GM18511 (cell line): ENCODE results near the gene SELENOV.
A peak's percentile ranks its signal among the peaks of the same experiment; 100 is the strongest.

Source experiments
- ATAC-seq: cut with Tn5 transposase; IDR thresholded peaks from one replicate; pipeline ENCODE4 v1.9.1; 2021; ENCODE audit warnings: mild to moderate bottlenecking, moderate library complexity; ENCODE audit not compliant: unreplicated experiment

Gene SELENOV

DNA sequence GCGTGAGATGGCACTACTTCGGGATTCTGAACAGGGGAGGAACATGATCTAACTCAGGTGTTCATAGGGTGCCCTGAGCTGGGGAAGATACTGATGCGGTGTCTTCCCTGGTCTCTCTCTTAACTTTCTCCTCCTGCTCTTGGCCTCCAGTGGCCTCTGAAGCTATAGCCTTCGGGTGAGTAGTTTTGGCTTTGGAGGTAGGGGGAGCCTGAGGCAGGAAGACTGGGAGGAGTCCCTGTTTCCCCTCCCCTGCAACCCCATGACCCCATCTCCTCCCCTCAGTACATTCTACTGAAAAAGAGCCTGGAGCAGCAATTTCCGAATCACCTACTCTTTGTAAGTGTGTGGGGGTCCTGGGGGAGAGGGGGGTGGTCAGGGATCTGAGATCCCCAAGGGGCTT is 3.5 kb downstream of the SELENOV start:
- ATAC-seq = no peak

DNA sequence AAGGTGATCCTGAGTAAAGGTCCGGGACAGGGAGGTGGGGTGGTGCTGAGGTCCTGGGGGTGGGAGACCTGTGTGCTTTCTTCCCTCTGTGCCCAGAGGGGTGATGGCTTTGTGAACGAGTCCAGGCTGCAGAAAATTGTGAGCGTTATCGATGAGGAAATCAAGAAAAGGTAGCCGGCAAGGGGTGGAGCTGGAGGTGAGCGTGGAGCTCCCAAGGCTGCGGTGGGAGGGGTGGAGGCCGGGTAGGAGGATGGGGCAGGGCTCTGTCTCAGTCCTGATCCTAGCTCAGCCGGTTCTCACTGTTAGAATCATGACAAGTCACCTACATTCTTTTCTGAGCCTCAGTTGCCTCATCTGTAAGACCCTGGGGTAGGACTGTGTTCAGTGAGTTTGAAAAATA is 4.0 kb downstream of the SELENOV start:
- ATAC-seq = no peak

DNA sequence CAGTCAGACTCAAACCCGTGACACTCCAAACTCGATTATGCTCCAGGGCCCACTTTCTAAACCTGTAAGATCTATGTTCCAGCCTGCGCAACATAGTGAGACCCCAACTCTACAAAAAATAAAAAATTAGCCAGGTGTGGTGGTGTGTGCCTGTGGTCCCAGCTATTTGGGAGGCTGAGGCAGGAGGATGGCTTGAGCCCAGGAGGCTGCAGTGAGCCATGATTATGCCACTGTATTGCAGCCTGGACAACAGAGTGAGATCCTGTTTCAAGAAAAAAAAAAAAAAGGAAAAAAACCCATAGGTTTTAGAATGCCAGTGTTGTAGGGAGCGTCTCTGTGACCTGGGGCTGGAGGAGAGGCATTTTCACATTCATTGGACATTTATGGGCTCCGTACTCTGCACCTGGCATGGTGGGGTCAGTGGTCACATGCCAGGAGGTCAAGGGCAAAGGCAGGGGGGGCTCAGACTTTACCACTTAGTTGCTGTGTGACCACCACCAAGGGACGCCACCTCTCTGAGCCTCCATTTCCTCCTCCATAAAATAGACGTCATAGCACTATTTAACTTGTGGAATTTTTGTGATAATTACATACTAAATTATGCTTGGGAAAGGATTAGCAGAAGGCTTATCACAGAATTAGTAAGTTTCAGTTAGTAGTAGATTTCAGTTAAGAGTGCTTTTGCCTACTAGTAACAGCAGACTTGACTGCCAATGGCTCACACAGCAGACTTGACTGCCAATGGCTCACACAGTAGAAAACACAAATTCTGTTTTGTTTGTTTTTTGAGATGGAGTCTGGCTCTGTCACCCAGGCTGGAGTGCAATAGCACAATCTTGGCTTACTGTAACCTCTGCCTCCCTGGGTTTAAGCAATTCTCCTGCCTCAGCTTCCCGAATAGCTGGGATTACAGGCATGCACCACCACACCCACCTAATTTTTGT is 5.9 kb downstream of the SELENOV start:
- ATAC-seq = no peak

DNA sequence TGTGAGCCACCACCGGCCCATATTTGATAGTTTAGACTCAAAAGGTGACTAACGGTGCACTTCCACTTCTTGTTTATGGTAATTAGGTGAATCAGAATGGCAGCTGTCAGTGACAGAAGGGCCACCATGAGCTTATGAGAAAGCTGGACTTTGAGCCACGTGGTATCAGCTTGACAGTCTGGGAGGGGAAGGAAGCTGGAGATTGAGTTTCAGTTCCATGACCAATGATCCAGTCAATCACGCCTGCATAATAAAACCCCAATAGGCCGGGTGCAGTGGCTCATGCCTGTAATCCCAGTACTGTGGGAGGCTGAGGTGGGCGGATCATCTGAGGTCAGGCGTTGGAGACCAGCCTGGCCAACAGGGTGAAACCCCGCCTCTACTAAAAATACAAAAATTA is 9.6 kb downstream of the SELENOV start:
- no peak for ATAC-seq

DNA sequence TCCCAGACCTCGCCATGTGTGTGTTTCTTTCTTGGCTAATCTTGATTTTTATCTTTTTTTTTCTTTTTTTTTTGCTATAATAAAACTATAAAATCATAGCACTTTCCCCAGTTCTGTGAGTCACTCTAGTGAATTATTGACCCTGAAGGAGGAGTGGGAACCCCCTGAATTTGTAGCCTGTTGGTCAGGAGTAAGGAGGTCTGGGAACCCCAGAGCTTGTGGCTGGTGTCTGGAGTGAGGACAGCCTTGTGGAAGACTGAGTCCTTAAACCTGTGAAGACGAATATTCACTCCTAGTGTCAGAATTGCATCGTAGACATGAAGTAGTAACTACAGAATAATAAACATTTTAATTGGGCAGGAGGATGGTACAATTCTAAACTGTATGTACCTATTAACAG is 10.3 kb downstream of the SELENOV start:
- no peak for ATAC-seq

DNA sequence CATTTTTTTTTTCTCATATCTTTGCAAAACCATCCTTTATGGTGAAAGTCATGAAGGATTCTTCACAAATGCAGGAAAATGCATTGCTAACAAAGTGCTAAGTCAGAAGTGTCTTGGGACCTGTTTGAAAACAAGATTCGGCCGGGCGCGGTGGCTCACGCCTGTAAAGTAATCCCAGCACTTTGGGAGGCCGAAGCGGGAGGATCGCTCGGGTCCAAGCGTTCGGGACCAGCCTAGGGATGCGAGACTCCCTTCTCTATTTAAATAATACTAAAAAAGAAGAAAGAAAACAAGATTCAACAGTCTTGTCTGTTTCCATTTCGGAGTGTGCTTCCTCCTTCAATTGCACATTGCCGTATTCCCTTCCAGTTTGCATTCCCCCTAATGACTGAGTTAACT is 16.9 kb downstream of the SELENOV start:
- ATAC-seq = no peak

DNA sequence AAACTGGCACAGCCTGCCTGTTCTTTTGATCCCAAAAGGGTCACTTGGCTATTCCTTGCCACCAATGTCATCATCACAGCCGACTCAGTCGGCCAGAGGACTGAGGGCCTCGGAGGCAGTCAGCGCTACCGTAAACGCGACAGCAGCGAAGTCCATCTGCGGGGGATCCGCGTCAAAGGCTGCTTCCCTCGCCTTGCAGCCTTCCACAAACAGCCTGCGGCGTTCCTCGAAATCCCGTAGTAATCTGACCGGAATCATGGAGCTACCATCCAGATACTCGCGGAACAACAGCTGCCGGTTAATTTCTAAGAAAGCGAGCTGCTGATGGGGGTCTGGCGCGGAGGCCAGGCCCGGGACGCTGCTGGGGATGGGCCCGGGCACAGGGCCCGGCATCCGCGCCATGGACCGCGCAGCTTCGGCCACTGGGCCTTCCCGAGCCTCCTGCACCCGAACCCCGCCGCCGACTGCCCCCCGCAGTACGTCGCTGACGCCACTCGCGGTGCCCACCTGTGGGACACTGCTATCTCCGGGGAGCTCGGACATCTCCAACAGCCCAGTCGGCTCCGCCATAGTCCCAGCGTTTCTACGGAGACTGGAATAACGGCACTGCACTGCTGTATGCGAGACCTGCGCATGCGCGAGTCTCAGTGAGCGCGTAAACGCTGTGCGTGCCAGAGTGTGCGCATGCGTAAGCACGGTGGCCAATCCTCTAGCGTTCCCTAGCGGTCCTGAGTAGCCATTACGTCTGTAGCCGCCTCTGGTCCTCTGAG is 17.5 kb downstream of the SELENOV start, which contains the start of gene EID2B:
Gene EID2B, minus strand, starts transcription at position 620 of the 770 bp plus-strand sequence. Its CDS starts 50 bp downstream, at position 570.
- peak; percentile 90 for ATAC-seq

DNA sequence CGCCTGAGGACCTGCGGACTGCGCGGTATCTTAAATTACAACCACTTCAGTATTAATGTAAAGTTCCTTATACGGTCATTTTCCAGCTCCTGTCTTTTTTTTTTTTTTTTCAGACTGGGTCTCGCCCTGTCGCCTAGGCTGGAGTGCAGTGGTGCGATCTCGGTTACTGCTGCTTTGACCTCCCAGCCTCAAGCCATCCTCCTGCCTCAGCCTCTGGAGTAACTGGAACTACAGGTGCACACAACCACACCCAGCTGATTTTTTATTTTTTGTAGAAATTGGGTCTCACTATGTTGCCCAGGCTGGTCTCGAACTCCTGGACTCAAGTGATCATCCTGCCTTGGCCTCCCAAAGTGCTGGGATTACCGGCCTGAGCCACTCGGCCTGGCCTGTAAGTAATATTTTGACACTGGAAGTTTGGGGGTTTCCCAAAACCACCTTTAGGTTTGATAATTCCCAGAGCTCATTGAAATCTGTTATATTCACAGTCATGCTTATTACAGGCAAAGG is 18.1 kb downstream of the SELENOV start:
- no peak for ATAC-seq

DNA sequence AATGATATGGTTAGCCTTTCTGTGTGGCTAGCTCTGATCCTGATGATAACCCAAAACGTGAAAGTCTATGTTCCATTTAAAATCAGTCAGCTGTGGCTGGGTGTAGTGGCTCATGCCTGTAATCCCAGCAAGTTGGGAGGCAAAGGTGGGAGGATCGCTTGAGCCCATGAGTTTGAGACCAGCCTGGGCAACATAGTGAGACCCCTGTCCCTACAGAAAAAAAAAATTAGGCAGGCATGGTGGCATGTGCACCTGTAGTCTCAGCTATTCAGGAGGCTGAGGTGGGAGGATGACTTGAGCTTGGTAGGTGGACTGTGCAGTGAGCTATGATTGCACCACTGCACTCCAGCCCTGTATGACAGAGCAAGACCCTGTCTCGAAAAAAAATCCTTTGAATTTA is 18.9 kb downstream of the SELENOV start:
- ATAC-seq = no peak

DNA sequence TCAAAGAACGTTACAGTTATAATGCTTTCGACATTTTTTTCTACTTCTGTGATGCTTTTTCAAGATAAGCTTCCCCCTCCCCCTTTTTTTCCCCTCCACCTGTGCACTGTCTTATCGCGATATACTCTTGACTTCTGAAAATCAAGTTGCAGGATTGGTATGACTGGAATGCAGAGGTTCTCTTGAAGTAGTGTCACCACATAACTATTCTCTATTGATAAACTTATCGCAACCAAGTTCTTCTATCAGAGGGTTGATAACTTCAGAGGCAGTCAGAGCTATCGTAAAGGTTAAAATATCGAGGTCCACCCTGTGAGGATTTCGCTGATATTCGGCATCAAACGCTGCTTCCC is 24.2 kb downstream of the SELENOV start:
- ATAC-seq = peak; percentile 10

DNA sequence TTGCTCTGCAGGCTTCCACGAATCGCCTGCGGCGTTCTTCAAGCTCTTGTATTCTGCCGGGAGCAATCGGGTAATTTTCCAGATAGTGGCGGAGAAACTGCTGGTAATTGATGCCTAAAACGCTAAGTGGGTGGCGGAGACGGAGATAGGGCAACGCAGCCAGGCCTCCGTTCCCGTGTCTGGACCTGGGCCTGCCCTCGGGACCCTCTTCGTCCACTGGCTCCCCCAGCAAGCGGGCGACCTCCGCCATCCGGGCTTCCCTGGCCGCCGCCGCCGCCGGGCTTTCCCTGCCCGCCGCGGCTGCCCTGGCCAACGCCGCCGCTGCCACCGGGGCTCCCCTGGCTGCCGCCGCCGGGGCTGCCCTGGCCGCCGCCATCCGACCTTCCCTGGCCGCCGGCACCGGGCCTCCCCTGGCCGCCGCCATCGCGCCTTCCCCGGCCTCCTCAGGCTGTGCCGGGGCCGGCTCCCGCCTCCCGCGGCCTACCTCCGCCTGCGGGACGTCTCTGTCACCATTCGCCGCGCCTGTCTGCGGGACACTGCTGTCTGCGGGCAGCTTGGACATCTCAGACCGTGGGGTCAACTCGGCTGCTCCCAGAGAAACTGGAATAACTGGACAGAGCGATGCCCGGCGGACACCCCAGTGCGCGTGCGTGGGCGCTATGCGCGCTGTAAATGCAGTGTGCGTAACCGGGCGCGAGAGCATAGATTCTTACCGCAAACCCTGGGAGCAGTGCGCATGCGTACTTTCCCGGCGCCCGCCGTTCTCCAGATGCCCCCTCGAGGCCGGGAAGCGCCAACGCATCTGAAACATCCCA is 24.8 kb downstream of the SELENOV start, which contains the start of gene EID2:
Gene EID2, minus strand, starts transcription at position 644 of the 815 bp plus-strand sequence. Its CDS starts 82 bp downstream, at position 562.
- peak; percentile 91 for ATAC-seq

DNA sequence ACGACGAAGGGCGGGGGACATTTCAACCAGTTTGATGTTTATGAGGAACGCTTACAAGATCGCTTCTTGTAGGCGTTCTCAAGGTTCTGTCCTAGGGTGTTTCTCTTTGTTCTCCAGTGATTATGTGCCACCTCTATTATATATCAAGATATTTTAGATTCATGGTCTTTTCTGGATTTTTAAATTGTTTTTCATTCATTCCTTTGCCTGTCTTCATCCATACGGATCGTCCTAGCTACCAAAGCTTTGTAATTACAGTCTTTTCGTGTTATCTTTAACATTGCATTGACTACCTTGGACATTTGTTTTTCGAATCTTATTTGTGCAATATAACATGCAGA is 25.4 kb downstream of the SELENOV start:
- ATAC-seq = no peak

DNA sequence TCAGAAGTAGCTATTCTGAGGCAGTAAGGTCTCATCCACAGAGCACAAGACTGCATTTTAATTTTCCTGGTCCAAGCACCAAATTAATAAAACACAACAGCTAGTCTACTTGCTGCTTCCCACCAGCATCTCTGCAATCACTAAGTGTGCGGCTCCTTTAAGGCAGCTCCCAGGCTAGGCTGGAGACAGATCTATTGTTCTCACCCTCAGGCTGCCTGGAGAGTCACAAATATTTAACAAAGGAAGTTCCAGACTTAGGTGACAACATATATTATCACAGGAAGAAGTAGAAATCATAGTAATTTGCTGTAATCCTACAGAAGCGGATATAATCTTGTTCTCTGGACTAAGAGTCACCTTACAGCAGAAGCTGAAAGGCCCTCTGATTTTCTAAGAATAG is 27.3 kb downstream of the SELENOV start:
- no peak for ATAC-seq

DNA sequence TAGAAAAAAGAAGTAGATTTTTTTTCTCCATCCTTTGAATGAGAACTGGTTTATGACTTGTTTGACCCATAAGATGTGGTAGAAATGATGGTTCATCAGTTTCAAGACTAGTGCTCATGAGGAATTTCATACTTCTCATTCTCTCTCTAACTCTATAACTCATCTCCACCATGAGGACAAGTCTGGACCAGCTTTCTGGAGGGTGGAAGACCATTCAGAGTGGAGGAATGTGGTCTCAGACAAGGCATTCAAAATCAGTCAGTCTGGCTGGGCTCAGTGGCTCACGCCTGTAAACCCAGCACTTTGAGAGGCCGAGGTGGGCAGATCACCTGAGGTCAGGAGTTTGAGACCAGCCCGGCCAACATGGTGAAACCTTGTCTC is 28.5 kb downstream of the SELENOV start:
- ATAC-seq = no peak

DNA sequence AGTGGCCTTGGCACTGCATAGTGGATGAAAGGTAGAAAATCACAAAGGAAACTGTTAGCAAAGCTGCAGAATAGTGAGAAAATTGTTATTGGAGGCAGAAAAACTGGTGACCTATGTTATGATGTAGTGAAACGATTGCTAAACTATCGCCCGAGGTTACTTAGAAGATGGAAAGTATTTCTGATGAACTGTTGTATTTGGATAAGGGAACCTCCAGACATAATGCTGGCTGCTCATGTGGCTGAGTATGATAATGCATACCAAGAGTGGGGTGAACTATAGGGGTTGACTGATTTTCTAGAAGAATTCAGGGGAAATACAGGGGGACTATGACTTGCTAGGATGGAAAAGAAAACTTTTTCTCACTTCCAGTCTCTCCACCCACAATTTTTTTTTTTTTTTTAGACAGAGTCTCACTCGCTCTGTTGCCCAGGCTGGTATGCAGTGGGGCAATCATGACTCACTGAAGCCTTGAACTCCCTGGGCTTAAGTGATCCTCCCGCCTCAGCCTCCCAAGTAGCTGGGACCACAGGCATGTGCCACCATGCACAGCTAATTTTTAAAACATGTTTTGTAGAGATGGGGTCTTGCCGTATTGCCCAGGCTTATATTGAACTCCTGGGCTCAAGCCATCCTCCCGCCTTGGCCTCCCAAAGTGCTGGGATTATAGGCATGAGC is 29.4 kb downstream of the SELENOV start:
- no peak for ATAC-seq

DNA sequence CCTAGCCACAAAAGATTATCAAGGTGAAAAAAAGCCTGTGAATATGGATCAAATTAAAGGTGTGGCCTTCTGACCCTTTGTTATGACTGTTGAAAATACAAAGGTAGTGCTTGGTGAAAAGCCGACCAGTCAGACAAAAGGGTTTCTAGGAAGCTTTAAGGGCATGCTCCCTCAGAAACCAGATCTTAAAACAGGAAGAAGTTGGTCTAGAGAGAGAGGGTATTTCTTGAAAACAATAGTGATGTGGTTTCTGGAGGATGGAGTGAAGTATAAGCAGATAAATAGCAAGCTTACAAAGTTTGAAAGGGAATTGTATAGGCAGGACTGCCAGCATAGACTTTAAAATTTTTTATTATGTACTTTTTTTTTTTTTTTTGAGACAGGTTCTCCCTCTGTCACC is 30.0 kb downstream of the SELENOV start:
- ATAC-seq = no peak

DNA sequence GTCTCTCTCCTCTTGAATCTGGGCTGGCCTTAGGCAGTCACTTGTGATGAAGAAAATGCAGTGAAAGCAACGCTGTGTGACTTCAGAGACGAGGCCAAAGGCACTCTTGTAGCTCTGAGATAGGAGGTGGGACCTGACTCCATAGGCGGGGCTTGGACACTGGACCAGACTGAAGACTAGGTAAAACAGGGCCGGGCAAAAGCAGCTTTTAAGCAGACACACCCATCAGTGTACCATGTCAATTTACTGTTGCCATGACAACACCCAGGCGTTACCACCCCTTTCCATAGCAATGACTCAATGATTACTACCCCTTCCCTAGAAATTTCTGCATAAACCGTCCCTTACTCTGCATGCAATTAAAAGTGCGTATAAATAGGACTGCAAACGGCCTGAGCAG is 31.7 kb downstream of the SELENOV start:
- no peak for ATAC-seq

DNA sequence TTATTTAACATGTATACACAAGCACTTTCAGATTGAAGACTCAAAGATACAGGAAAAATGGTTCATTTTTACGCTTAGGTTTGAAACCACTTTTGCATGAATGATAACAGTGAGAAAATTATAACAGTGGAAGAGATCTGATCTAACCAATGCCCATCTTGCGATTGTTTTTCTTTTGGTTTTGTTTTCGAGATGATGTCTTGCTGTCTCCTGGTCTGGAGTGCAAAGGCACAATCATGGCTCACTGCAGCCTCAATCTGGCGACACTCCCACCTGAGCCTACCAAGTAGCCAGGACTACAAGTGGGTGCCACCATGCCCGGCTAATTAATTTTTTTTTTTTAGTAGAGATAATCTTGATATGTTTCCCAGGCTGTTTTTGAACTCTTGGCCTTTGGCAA is 35.3 kb downstream of the SELENOV start:
- ATAC-seq = no peak

DNA sequence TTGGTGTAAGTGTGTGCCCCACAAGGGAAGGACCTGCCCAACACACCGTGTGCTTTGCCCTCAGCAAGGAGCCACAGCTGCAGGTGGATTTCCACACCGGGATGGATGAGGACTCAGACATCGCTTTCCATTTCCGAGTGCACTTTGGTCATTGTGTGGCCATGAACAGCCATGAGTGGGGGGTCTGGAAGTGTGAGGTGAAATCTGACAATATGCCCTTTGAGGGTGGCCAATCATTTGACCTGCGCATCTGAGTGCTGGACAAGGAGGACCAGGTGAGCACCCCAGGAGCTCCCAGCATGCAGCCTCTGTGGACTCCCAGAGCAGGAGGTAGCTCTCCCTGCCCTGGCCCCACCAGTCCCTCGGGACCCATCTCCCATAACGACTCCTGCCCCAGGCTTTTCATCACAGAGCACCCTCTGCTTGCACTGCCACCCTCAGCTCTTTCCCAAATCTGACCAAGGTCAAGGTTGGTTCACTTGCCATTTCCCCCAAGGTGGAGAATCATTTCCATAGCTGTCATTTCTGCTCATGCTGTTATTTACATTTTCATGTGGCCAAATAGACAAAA is 38.2 kb downstream of the SELENOV start:
- no peak for ATAC-seq

DNA sequence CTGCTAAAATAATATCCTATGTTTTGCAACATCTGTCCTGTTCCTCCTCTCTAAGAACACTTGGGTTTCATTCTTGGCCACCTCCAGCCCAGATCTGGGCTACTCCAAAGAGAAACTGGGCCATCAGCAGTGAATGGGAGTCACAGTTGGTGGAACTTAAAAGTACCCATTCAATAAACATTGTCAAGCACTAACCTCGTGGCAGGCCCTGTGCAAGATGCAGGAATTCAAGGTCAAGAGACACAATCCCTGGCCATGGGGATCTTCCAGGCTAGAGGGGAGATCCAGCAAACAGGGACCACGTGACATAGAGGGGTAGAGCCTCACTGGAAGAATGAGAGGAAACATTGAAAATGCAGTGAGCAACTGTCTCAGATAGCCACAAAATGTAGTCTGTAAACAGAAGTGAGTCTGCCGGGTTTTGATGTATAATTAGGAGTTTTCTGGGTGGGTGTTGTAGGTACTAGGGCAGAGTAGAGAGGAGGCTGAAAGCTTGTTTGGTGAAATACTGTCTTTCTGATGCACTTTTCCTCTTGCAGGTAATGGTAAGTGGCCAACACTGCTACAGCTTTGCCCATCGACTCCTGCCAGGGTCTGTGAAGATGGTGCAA is 39.9 kb downstream of the SELENOV start:
- ATAC-seq = no peak
